GM19238 (cell line): Measurements from ENCODE around the gene FKBP5.
"Not testable (repeated sequence)": the region's sequence is repeated elsewhere in the genome, so short reads cannot be mapped to it uniquely, and the experiment has no call there.

Experiments used
- DNase-seq: peaks from one replicate; pipeline ENCODE4 v3.0.0; 2011; ENCODE audit warnings: low spot score; ENCODE audit not compliant: insufficient read length

The FKBP5 gene

GRCh38 chr6:35622283-35622682 lies 66.4 kb downstream of the FKBP5 start:
- no peak for DNase-seq

GRCh38 chr6:35620706-35621105 lies 68.0 kb downstream of the FKBP5 start:
- no peak for DNase-seq

GRCh38 chr6:35613762-35614161 lies 75.0 kb downstream of the FKBP5 start:
- DNase-seq, result no peak

- no peak for DNase-seq
Measured at GRCh38 chr6:35611240-35611639, 77.5 kb downstream of the FKBP5 start.

- DNase-seq, result no peak
Measured at GRCh38 chr6:35610830-35611229, 77.9 kb downstream of the FKBP5 start.

GRCh38 chr6:35609588-35609987 lies 79.1 kb downstream of the FKBP5 start:
- DNase-seq, result no peak

GRCh38 chr6:35607517-35608233 lies 81.0 kb downstream of the FKBP5 start:
- no peak for DNase-seq

- no peak for DNase-seq
Measured at GRCh38 chr6:35605600-35605999, 83.1 kb downstream of the FKBP5 start.

GRCh38 chr6:35603326-35604202 lies 85.2 kb downstream of the FKBP5 start:
- DNase-seq, result no peak

GRCh38 chr6:35602133-35602946 lies 86.4 kb downstream of the FKBP5 start:
- DNase-seq, result no peak

GRCh38 chr6:35601331-35602132 lies 87.2 kb downstream of the FKBP5 start:
- no peak for DNase-seq

GRCh38 chr6:35600659-35601125 lies 88.0 kb downstream of the FKBP5 start:
- no peak for DNase-seq

GRCh38 chr6:35599761-35600658 lies 88.7 kb downstream of the FKBP5 start:
- no peak for DNase-seq

GRCh38 chr6:35598621-35599020 lies 90.1 kb downstream of the FKBP5 start:
- not testable (repeated sequence) for DNase-seq

GRCh38 chr6:35596448-35597442 lies 92.0 kb downstream of the FKBP5 start:
- no peak for DNase-seq

- no peak for DNase-seq
Measured at GRCh38 chr6:35594503-35595186, 94.1 kb downstream of the FKBP5 start.

- DNase-seq, result no peak
Measured at GRCh38 chr6:35592178-35592577, 96.5 kb downstream of the FKBP5 start.

- no peak for DNase-seq
Measured at GRCh38 chr6:35590622-35591066, 98.1 kb downstream of the FKBP5 start.
